Parathyroid adenoma (tissue), 2 donors: Measurements from ENCODE around the gene PKD1L1.

Source experiments
- H2AFZ ChIP-seq: fragments of 300-600 bp; sonication (generic); one replicate; pipeline ENCODE4 v1.7.0; 2017; ENCODE audit warnings: antibody characterized with exemption, mild to moderate bottlenecking
- H3K27ac ChIP-seq: fragments of 300-600 bp; sonication (generic); one replicate; pipeline ENCODE4 v1.7.0; 2017
- H3K27me3 ChIP-seq: fragments of 300-600 bp; sonication (generic); one replicate; pipeline ENCODE4 v1.7.0; 2017; ENCODE audit warnings: low read length; ENCODE audit not compliant: control insufficient read depth, insufficient read depth
- H3K36me3 ChIP-seq: fragments of 300-600 bp; sonication (generic); one replicate; pipeline ENCODE4 v1.7.0; 2017; ENCODE audit warnings: low read length; ENCODE audit not compliant: control insufficient read depth, insufficient read depth
- H3K4me1 ChIP-seq: fragments of 300-600 bp; sonication (generic); one replicate; pipeline ENCODE4 v1.7.0; 2017; ENCODE audit warnings: control low read depth
- H3K4me2 ChIP-seq: fragments of 300-600 bp; sonication (generic); one replicate; pipeline ENCODE4 v1.7.0; 2017; ENCODE audit warnings: low read length
- H3K4me3 ChIP-seq: fragments of 300-600 bp; sonication (generic); one replicate; pipeline ENCODE4 v1.7.0; 2017; ENCODE audit warnings: low read depth, low read length
- H3K79me2 ChIP-seq: fragments of 300-600 bp; sonication (generic); one replicate; pipeline ENCODE4 v1.7.0; 2017; ENCODE audit warnings: control low read depth
- H3K9ac ChIP-seq: fragments of 300-600 bp; sonication (generic); one replicate; pipeline ENCODE4 v1.7.0; 2017; ENCODE audit warnings: mild to moderate bottlenecking
- H3K9me3 ChIP-seq: fragments of 300-600 bp; sonication (generic); one replicate; pipeline ENCODE4 v1.7.0; 2017; ENCODE audit warnings: low read length; ENCODE audit not compliant: control insufficient read depth
- CTCF ChIP-seq: fragments of 300-600 bp; sonication (generic); IDR thresholded peaks from one replicate; pipeline ENCODE4 v1.7.0; 2017; ENCODE audit warnings: antibody characterized with exemption, mild to moderate bottlenecking
- donor health status: primary hyperparathyroidism.

Gene PKD1L1

GRCh38 chr7:47812429-47813136 lies 135.7 kb downstream of the PKD1L1 start:
- TF ChIP-seq CTCF, result no peak
- H3K9me3 ChIP-seq, result no peaks in the 10 kb centered on the region

GRCh38 chr7:47811632-47812380 lies 136.5 kb downstream of the PKD1L1 start:
- Histone ChIP-seq H3K27ac (no peak overlapping the region), H3K79me2 (no peaks in the 10 kb centered on the region), H3K4me1 (no peaks in the 10 kb centered on the region), H3K9ac (no peak overlapping the region), H3K36me3 (no peaks in the 10 kb centered on the region), H3K9me3 (no peaks in the 10 kb centered on the region), H3K4me2 (no peak overlapping the region), H3K4me3 (no peak overlapping the region), H2AFZ (no peak overlapping the region), H3K27me3 (no peaks in the 10 kb centered on the region)
- no peak for TF ChIP-seq CTCF

More at GRCh38 chr7:47812429-47813136, 135.7 kb downstream of the PKD1L1 start:
- Histone ChIP-seq H3K36me3 (no peaks in the 10 kb centered on the region), H3K4me3 (no peak overlapping the region), H3K27ac (no peak overlapping the region), H3K4me2 (no peak overlapping the region), H3K9ac (no peak overlapping the region), H3K27me3 (no peaks in the 10 kb centered on the region), H3K4me1 (no peaks in the 10 kb centered on the region), H2AFZ (no peak overlapping the region), H3K79me2 (no peaks in the 10 kb centered on the region)

GRCh38 chr7:47809387-47809786 lies 138.9 kb downstream of the PKD1L1 start:
- Histone ChIP-seq H3K27ac (no peak overlapping the region), H3K4me3 (no peak overlapping the region), H3K79me2 (no peaks in the 10 kb centered on the region), H3K4me2 (no peak overlapping the region), H3K4me1 (no peaks in the 10 kb centered on the region), H3K27me3 (no peaks in the 10 kb centered on the region), H3K36me3 (no peaks in the 10 kb centered on the region), H3K9me3 (no peaks in the 10 kb centered on the region), H2AFZ (no peak overlapping the region), H3K9ac (no peak overlapping the region)
- TF ChIP-seq CTCF, result no peak

- TF ChIP-seq CTCF, result no peak
- Histone ChIP-seq H3K4me2 (no peak overlapping the region), H3K9ac (no peak overlapping the region), H2AFZ (no peak overlapping the region), H3K9me3 (no peaks in the 10 kb centered on the region), H3K4me3 (no peak overlapping the region), H3K27me3 (no peaks in the 10 kb centered on the region), H3K36me3 (no peaks in the 10 kb centered on the region), H3K27ac (no peak overlapping the region), H3K79me2 (no peaks in the 10 kb centered on the region), H3K4me1 (no peaks in the 10 kb centered on the region)
These were observed 139.9 kb downstream of the PKD1L1 start for GRCh38 chr7:47808321-47808720.
